ENCODE data around the gene OR1N1. TPM values are rescaled to one million over a fixed set of nuclear protein-coding genes. Genes with fewer than 3 reads are reported as not detected.

The OR1N1 gene
- total RNA-seq, 4 donors from 2014 or later: not detected

DNA sequence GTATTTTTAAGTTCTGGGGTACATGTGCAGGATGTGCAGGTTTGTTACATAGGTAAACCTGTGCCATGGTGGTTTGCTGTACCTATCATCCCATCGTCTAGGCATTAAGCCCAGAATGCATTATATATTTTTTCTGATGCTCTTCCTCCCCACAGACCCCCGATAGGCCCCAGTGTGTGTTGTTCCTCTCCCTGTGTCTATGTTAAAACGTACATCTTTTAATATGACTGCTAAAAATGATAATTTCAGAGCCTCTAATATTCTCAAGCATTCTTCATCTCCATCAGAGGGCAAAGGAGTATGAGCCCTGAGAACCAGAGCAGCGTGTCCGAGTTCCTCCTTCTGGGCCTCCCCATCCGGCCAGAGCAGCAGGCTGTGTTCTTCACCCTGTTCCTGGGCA is 16.6 kb downstream of the OR1N1 start, which contains the start of gene OR1J2:
Gene OR1J2, plus strand, starts transcription at position 301 of the 400 bp plus-strand sequence. Its CDS starts 0 bp downstream, at position 301.
- no peak for TF ChIP-seq CTCF (IDR thresholded peaks at IDR 0.05; ENCODE audit: low read depth)

DNA sequence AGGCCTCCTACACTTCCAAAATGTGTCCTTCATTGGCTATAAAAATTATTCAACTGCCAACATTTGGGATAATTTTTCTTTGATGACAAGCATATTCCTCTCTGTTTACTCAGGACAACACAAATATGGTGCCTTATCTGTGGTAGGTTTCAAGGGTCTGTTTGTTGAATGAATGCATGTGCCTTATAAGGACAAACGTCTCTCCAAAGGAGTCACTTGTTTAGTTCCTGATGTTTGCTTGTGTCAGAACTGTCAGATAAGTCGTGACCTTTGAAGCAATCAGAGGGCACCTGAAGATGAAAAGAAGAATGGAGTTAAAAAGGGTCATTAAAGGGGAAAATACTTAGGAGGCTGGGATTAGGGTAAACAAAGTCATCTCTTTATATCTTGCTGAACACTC is 20.1 kb downstream of the OR1N1 start:
- TF ChIP-seq CTCF (IDR thresholded peaks at IDR 0.05; ENCODE audit: low read depth): no peak

DNA sequence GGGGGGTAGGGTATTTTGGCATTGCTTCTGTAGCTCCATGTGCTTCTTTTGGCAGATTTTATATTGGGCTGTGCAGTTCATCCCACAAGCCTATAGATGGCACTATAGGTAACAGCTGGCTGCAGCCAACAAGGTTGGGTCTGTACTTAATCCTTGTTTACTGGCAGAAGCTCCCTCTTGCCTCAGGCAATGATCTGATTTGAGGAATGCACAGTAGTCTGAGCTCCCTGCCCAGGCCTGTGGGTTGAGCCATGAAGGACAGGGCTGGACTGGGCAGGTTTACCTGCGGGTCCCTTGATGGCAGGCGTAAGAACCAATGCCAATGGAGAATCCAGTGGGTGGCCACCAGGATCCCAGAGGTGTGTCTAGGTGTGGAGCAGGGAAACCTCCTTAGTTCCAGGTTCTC is 28.2 kb downstream of the OR1N1 start:
- TF ChIP-seq CTCF (IDR thresholded peaks at IDR 0.05; ENCODE audit: low read depth): no peak

- no peak for TF ChIP-seq CTCF (IDR thresholded peaks at IDR 0.05; ENCODE audit: low read depth)
Observed at GRCh38 chr9:122479062-122479461, 48.0 kb downstream of the OR1N1 start.

GRCh38 chr9:122477826-122478225 is 49.3 kb downstream of the OR1N1 start, which contains the start of gene OR1J1:
Gene OR1J1, minus strand, starts transcription at chr9:122477926. Its CDS starts 0 bp downstream, at chr9:122477926.
- no peak for TF ChIP-seq CTCF (IDR thresholded peaks at IDR 0.05; ENCODE audit: low read depth)

- no peak for TF ChIP-seq CTCF (IDR thresholded peaks at IDR 0.05; ENCODE audit: low read depth)
Observed at GRCh38 chr9:122477346-122477745, 49.7 kb downstream of the OR1N1 start.

Other genes starting within 250 kb of the OR1N1 start
- gene PTGS1, start 156.3 kb downstream of the OR1N1 start, total RNA-seq: 1 to 10 TPM; 4.5 to 9.5 (median 5.2) TPM
- not detected for gene OR1J1, start 49.4 kb downstream of the OR1N1 start, total RNA-seq
- not detected for gene OR1J2, start 16.5 kb downstream of the OR1N1 start, total RNA-seq
- gene OR1J4, start 8.2 kb downstream of the OR1N1 start, total RNA-seq: not detected
- not detected for gene OR1N2, start 25.8 kb upstream of the OR1N1 start, total RNA-seq
- under 1 TPM in 2 of 4 donors, not detected in 2; 0.49 to 0.66 TPM for gene OR1L8, start 56.1 kb upstream of the OR1N1 start, total RNA-seq
- gene OR1Q1, start 87.4 kb upstream of the OR1N1 start, total RNA-seq: not detected
- gene OR1B1, start 130.3 kb upstream of the OR1N1 start, total RNA-seq: 1 to 10 TPM in 1 of 4 donors, under 1 TPM in 1, not detected in 2; 0.44 to 1.2 TPM
- not detected for gene OR1L1, start 134.4 kb upstream of the OR1N1 start, total RNA-seq
- not detected for gene OR1L3, start 147.8 kb upstream of the OR1N1 start, total RNA-seq
- not detected for gene OR1L4, start 196.7 kb upstream of the OR1N1 start, total RNA-seq
- not detected for gene OR1L6, start 215.0 kb upstream of the OR1N1 start, total RNA-seq